ENCODE results near the gene PTGFRN.

DNA sequence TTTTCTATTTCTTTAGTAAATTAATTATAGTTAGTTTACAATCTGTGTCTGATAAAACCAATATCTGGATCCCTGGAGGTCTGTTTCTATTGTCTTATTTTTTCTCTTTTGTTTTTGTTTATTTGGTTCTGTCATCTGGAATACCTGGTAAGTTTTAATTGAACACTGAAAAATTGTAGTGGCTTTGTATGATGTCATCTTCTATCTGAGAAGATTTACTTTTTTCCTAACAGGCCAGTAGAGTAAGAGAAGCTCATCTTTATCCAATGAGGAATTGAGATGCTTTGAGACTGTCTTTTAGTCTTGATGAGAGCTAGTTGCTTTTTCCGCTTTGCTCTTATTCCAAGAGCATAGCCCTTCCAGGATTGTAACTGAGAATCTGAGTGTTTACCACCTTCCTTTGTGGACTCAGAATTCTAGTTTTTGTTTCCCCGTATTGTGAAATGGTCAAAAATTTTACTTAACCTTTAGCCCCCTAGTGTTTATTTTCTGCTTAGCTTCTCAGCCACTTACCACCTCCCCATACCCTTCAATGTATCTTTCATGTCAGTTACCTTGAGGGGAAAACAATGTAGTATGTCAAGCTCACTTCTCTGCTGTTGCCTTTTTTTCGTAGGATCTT is 25.0 kb downstream of the PTGFRN start:
- TF ChIP-seq POLR2A (IDR thresholded peaks at IDR 0.05) = no peak
- TF ChIP-seq POLR2AphosphoS5 (IDR thresholded peaks at IDR 0.05) = no peak
- TF ChIP-seq CTCF (IDR thresholded peaks at IDR 0.05 in 8 of 11, conservative IDR thresholded peaks at IDR 0.05 in 3 of 11) = peak in 7 of 11 experiments; percentile 21 to 53 (median 37)

All from spleen (tissue), 7 donors.